ENCODE measurements around the gene CAND2. TPM values are rescaled to one million over a fixed set of nuclear protein-coding genes. Genes with fewer than 3 reads are reported as not detected.

Gene CAND2
- total RNA-seq, 4 donors from 2014 or later, result 1.3 to 2.2 (median 1.5) TPM

- TF ChIP-seq, protein P1, sequence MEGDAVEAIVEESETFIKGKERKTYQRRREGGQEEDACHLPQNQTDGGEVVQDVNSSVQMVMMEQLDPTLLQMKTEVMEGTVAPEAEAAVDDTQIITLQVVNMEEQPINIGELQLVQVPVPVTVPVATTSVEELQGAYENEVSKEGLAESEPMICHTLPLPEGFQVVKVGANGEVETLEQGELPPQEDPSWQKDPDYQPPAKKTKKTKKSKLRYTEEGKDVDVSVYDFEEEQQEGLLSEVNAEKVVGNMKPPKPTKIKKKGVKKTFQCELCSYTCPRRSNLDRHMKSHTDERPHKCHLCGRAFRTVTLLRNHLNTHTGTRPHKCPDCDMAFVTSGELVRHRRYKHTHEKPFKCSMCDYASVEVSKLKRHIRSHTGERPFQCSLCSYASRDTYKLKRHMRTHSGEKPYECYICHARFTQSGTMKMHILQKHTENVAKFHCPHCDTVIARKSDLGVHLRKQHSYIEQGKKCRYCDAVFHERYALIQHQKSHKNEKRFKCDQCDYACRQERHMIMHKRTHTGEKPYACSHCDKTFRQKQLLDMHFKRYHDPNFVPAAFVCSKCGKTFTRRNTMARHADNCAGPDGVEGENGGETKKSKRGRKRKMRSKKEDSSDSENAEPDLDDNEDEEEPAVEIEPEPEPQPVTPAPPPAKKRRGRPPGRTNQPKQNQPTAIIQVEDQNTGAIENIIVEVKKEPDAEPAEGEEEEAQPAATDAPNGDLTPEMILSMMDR (IDR thresholded peaks at IDR 0.05; ENCODE audit: low read depth), result no peak
These were observed 20.8 kb downstream of the CAND2 start for GRCh38 chr3:12817343-12817710.

DNA sequence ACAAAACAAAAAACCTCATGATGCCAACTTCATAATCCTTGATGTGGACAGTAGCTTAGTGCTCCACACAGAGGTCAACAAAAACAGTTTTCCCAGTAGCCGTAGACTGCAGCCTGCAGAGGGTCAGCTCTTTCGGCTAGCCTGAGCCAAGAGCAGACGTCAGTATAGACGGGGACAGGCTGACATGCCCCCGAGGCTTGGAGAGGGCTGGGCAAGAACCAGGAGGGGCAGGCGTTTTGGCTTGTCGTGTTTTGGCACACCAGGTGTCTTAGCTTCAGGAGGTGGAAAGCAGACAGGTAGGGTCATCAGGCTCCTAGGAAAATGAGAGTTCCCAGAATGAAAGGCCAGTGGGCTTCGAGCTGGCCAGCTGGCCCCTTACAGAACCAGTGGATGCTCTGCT, 21.8 kb downstream of the CAND2 start:
- TF ChIP-seq, protein P1 (IDR thresholded peaks at IDR 0.05; ENCODE audit: low read depth), result no peak

- TF ChIP-seq, protein P1 (IDR thresholded peaks at IDR 0.05; ENCODE audit: low read depth), result no peak
These were observed 22.3 kb downstream of the CAND2 start for GRCh38 chr3:12818773-12819172.

GRCh38 chr3:12822725-12823373, 26.4 kb downstream of the CAND2 start:
- TF ChIP-seq, protein P1 (IDR thresholded peaks at IDR 0.05; ENCODE audit: low read depth), result no peak

DNA sequence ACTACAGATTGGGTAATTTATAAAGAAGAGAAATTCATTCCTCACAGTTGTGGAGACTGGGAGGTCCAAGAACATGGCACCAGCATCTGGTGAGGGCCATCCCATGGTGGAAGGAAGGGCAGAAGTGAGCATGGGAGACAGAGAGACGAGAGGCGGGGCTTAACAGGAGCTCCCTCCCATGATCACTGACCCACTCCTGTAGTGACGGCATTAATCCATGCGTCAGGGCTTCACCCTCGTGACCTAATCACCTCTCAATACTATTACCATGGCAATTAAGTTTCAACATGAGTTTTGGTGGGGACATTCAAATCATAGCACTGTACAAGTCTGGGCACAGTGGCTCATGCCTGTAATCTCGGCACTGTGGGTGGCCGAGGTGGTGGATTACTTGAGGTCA, 27.8 kb downstream of the CAND2 start:
- TF ChIP-seq, protein P1 (IDR thresholded peaks at IDR 0.05; ENCODE audit: low read depth), result no peak

DNA sequence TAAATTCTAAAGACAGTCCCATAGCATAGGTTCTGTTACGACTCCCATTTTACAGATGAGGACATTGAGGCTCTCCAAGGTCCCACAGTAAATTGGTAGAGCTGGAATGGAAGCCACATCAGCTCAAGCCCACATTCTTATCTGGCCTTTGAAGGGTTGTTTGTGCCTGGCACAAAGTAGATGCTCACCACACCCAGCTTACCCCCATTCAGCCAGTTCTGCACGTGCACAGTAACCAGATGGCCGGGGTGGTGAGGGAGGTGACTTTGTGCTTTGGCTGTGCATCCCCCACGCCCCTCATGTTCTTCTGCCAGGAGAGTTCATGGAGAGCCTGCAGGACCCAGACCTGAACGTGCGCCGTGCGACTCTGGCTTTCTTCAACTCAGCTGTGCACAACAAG, 28.7 kb downstream of the CAND2 start:
- TF ChIP-seq, protein P1 (IDR thresholded peaks at IDR 0.05; ENCODE audit: low read depth), result no peak

- TF ChIP-seq, protein P1 (IDR thresholded peaks at IDR 0.05; ENCODE audit: low read depth), result no peak
These were observed 32.3 kb downstream of the CAND2 start for GRCh38 chr3:12828751-12829150.
